ENCODE measurements around the gene PLEKHM3. TPM values are rescaled to one million over a fixed set of nuclear protein-coding genes. Genes with fewer than 3 reads are reported as not detected.

PLEKHM3 gene
- total and polyA plus RNA-seq, 2 experiments from 2014 or later, result 3.9 to 8.8 TPM

GRCh38 chr2:207847807-207848544 lies 177.4 kb downstream of the PLEKHM3 start:
- Mint-ChIP-seq H3K4me3 (no peak overlapping the region), H3K36me3 (ENCODE audit: low read depth) (no peaks in the 10 kb centered on the region; the same call in 2 of the 3 replicates), H3K27ac (no peak overlapping the region), H3K9me3 (no peaks in the 10 kb centered on the region), H3K4me1 (peaks cover 23% of the 10 kb centered on the region), H3K27me3 (ENCODE audit: insufficient read depth, low read depth, poor library complexity) (peaks cover 2% of the 10 kb centered on the region)
- Histone ChIP-seq H2AFZ (peak overlapping the region; percentile 12; the same call in 1 of the 2 replicates), H3K27ac (ENCODE audit: low read depth) (peak overlapping the region; percentile 67), H3K9me2 (ENCODE audit: insufficient read depth) (no peaks in the 10 kb centered on the region), H4K20me1 (replicated peaks; ENCODE audit: insufficient read depth) (no peaks in the 10 kb centered on the region), H3K4me1 (ENCODE audit: insufficient read depth) (peaks cover 14% of the 10 kb centered on the region; the same call in 1 of the 2 replicates), H3F3A (replicated peaks; ENCODE audit: low read depth) (peaks cover 5% of the 10 kb centered on the region; the same call in 1 of the 2 replicates), H3K36me3 (ENCODE audit: insufficient read depth) (no peaks in the 10 kb centered on the region), H3K79me2 (replicated peaks; ENCODE audit: insufficient read depth) (no peaks in the 10 kb centered on the region), H3K27me3 (ENCODE audit: insufficient read depth) (no peaks in the 10 kb centered on the region), H3K4me2 (no peak overlapping the region), H3K4me3 (no peak overlapping the region)
- TF ChIP-seq EZH2phosphoT487 (IDR thresholded peaks at IDR 0.05; ENCODE audit: unreplicated experiment) (no peak), REST (IDR thresholded peaks at IDR 0.05; ENCODE audit: unreplicated experiment) (no peak), ETS1 (IDR thresholded peaks at IDR 0.05) (no peak), ZNF114 (CRISPR knock-in tag; IDR thresholded peaks at IDR 0.05) (no peak), NANOG (IDR thresholded peaks at IDR 0.05; ENCODE audit: borderline replicate concordance) (no peak), POLR2AphosphoS5 (IDR thresholded peaks at IDR 0.05; ENCODE audit: low read depth) (no peak)
- DNase-seq (ENCODE audit: low spot score) (peak; percentile 47), ATAC-seq (peak; percentile 55)

GRCh38 chr2:207847098-207847806 lies 178.1 kb downstream of the PLEKHM3 start:
- Histone ChIP-seq H3K27ac (ENCODE audit: low read depth) (peak overlapping the region; percentile 67), H3K27me3 (ENCODE audit: insufficient read depth) (no peaks in the 10 kb centered on the region), H3K4me1 (ENCODE audit: insufficient read depth) (peaks cover 14% of the 10 kb centered on the region; the same call in 1 of the 2 replicates), H3K79me2 (replicated peaks; ENCODE audit: insufficient read depth) (no peaks in the 10 kb centered on the region), H4K20me1 (replicated peaks; ENCODE audit: insufficient read depth) (no peaks in the 10 kb centered on the region), H3F3A (replicated peaks; ENCODE audit: low read depth) (peaks cover 5% of the 10 kb centered on the region; the same call in 1 of the 2 replicates), H3K4me2 (no peak overlapping the region), H3K4me3 (no peak overlapping the region), H3K9me2 (ENCODE audit: insufficient read depth) (no peaks in the 10 kb centered on the region), H2AFZ (peak overlapping the region; percentile 12; the same call in 1 of the 2 replicates), H3K36me3 (ENCODE audit: insufficient read depth) (no peaks in the 10 kb centered on the region)
- H3K9me3 Mint-ChIP-seq, result no peaks in the 10 kb centered on the region
- peaks cover 2% of the 10 kb centered on the region for H3K27me3 Mint-ChIP-seq (ENCODE audit: insufficient read depth, low read depth, poor library complexity)
- ATAC-seq, result no peak
- no peaks in the 10 kb centered on the region; the same call in 2 of the 3 replicates for H3K36me3 Mint-ChIP-seq (ENCODE audit: low read depth)
- H3K4me1 Mint-ChIP-seq, result peaks cover 23% of the 10 kb centered on the region
- TF ChIP-seq JUNB (IDR thresholded peaks at IDR 0.05; ENCODE audit: unreplicated experiment), result no peak
- no peak for TF ChIP-seq ETS1 (IDR thresholded peaks at IDR 0.05)
- TF ChIP-seq, protein P1, sequence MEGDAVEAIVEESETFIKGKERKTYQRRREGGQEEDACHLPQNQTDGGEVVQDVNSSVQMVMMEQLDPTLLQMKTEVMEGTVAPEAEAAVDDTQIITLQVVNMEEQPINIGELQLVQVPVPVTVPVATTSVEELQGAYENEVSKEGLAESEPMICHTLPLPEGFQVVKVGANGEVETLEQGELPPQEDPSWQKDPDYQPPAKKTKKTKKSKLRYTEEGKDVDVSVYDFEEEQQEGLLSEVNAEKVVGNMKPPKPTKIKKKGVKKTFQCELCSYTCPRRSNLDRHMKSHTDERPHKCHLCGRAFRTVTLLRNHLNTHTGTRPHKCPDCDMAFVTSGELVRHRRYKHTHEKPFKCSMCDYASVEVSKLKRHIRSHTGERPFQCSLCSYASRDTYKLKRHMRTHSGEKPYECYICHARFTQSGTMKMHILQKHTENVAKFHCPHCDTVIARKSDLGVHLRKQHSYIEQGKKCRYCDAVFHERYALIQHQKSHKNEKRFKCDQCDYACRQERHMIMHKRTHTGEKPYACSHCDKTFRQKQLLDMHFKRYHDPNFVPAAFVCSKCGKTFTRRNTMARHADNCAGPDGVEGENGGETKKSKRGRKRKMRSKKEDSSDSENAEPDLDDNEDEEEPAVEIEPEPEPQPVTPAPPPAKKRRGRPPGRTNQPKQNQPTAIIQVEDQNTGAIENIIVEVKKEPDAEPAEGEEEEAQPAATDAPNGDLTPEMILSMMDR (conservative IDR thresholded peaks at IDR 0.05; ENCODE audit: low read depth in 2 of 2), result no peak
- TF ChIP-seq CREB1 (CRISPR knock-in tag; IDR thresholded peaks at IDR 0.05; ENCODE audit: low read depth), result no peak
- DNase-seq (ENCODE audit: low spot score), result no peak
- H3K27ac Mint-ChIP-seq, result no peak overlapping the region
- no peak overlapping the region for H3K4me3 Mint-ChIP-seq

Data from GM23338 (cell line).